OCI-LY1 (cell line): ENCODE data around the gene PAPPA.

Experiments used
- CTCF ChIP-seq: fragments of 200-600 bp; sonication (generic), shearing (Covaris generic); IDR thresholded peaks from 2 replicates; pipeline ENCODE4 v1.5.1; 2017; ENCODE audit warnings: mild to moderate bottlenecking, antibody characterized with exemption, low read length, moderate library complexity, mixed read lengths
- EZH2 ChIP-seq: fragments of 200-600 bp; sonication (generic), shearing (Covaris generic); IDR thresholded peaks from 2 replicates; pipeline ENCODE4 v1.8.0; 2017; ENCODE audit warnings: borderline replicate concordance, mixed run types, mild to moderate bottlenecking, antibody characterized with exemption, low read length, moderate library complexity, mixed read lengths

GRCh38 chr9:116303270-116303669, 149.7 kb downstream of the PAPPA start:
- TF ChIP-seq CTCF (no peak), EZH2 (no peak)
